Activated CD4-positive, alpha-beta T cell treated with anti-CD3 and anti-CD28 coated beads, Interleukin-2, amount 10 ng/mL, durations not matched to agents 7 days and 5 days (primary cell): ENCODE results near the gene RBBP9. TPM values are rescaled to one million over a fixed set of nuclear protein-coding genes. Genes with fewer than 3 reads are reported as not detected.

Source experiments
- microRNA-seq: library from miRNA; unstranded; fragments of <30 nt; microRNA quantifications from one replicate; pipeline ENCODE4 v1.2.0, GENCODE V29; 2021; ENCODE audit warnings: borderline microRNAs expressed, borderline replicate concordance
- total RNA-seq, 2 experiments: library from RNA; stranded (reverse); gene quantifications; one replicate each; pipeline ENCODE4 v1.2.3, GENCODE V29; 2021

The RBBP9 gene
- total RNA-seq, 2 experiments from 2014 or later: 11.6 to 12.9 TPM

Small RNA genes within 50 kb of the gene (microRNA-seq; reads per million reads assigned to microRNA genes)
- gene MIR3192: not detected

Other genes with a start within 250 kb of the RBBP9 start
- gene ZNF133, start 208.7 kb downstream of the RBBP9 start, total RNA-seq: 1 to 10 TPM; 9.2 to 9.4 TPM
- 1 to 10 TPM; 1.6 to 1.7 TPM for gene DZANK1, start 30.2 kb downstream of the RBBP9 start, total RNA-seq
- 1 to 10 TPM; 8.1 to 9.3 TPM for gene POLR3F, start 29.8 kb downstream of the RBBP9 start, total RNA-seq
- gene SEC23B, start 10.7 kb upstream of the RBBP9 start, total RNA-seq: 10 to 100 TPM; 65.8 to 69.6 TPM
- 10 to 100 TPM; 55.2 to 73.4 TPM for gene SMIM26, start 70.2 kb upstream of the RBBP9 start, total RNA-seq
- gene DTD1, start 90.8 kb upstream of the RBBP9 start, total RNA-seq: 10 to 100 TPM; 17.7 to 19.4 TPM